HepG2 (cell line): Measurements from ENCODE around the gene NPBWR2. TPM values are rescaled to one million over a fixed set of nuclear protein-coding genes. Genes with fewer than 3 reads are reported as not detected.

Source experiments
- CSRNP1 ChIP-seq: sonication (generic); formaldehyde crosslinking; IDR thresholded peaks from 2 replicates; pipeline ENCODE4 v1.8.1; 2023; ENCODE audit warnings: mild to moderate bottlenecking, missing genetic modification reagents
- DNMT1 ChIP-seq: sonication (generic); formaldehyde crosslinking; IDR thresholded peaks from 2 replicates; pipeline ENCODE4 v1.5.1; 2020; ENCODE audit warnings: mild to moderate bottlenecking, missing genetic modification reagents
- EHMT2 ChIP-seq: fragments of 200-600 bp; sonication (generic); IDR thresholded peaks from 2 replicates; pipeline ENCODE4 v1.7.0; 2017; ENCODE audit warnings: antibody characterized with exemption, low read depth, low read length, borderline replicate concordance
- ELK4 ChIP-seq: sonication (generic); formaldehyde crosslinking; IDR thresholded peaks from 2 replicates; pipeline ENCODE4 v1.9.0; 2021; ENCODE audit warnings: missing genetic modification reagents, borderline replicate concordance
- KAT2B ChIP-seq: fragments of 150-350 bp; IDR thresholded peaks from 2 replicates; pipeline ENCODE4 v1.6.1; 2014; ENCODE audit warnings: low read depth, low read length, borderline replicate concordance
- KAT8 ChIP-seq: IDR thresholded peaks from 2 replicates; pipeline ENCODE4 v1.6.1; 2016; ENCODE audit warnings: missing genetic modification reagents, missing compliant biosample characterization
- NR2F2 ChIP-seq: IDR thresholded peaks from 2 replicates; pipeline ENCODE4 v1.6.1; 2012; ENCODE audit warnings: low read depth, inconsistent platforms, borderline replicate concordance
- RBAK ChIP-seq: sonication (generic); formaldehyde crosslinking; IDR thresholded peaks from 2 replicates; pipeline ENCODE4 v1.5.1; 2020; ENCODE audit warnings: mild to moderate bottlenecking, missing genetic modification reagents
- RORA ChIP-seq: sonication (generic); formaldehyde crosslinking; IDR thresholded peaks from 2 replicates; pipeline ENCODE4 v1.5.0; 2020; ENCODE audit warnings: mild to moderate bottlenecking, missing genetic modification reagents, moderate library complexity
- SKIL ChIP-seq: sonication (generic); formaldehyde crosslinking; IDR thresholded peaks from 2 replicates; pipeline ENCODE4 v1.8.0; 2022; ENCODE audit warnings: missing genetic modification reagents, mild to moderate bottlenecking, moderate library complexity, borderline replicate concordance
- SMAD9 ChIP-seq: sonication (generic); formaldehyde crosslinking; IDR thresholded peaks from 2 replicates; pipeline ENCODE4 v1.5.1; 2020; ENCODE audit warnings: mild to moderate bottlenecking, missing genetic modification reagents
- UBTF ChIP-seq: sonication (generic); formaldehyde crosslinking; IDR thresholded peaks from 2 replicates; pipeline ENCODE4 v1.4.0; 2020; ENCODE audit warnings: mild to moderate bottlenecking, missing genetic modification reagents
- XBP1 ChIP-seq: sonication (generic); formaldehyde crosslinking; IDR thresholded peaks from 2 replicates; pipeline ENCODE4 v1.5.0; 2020; ENCODE audit warnings: missing genetic modification reagents
- ZNF329 ChIP-seq: sonication (generic); formaldehyde crosslinking; IDR thresholded peaks from 2 replicates; pipeline ENCODE4 v1.9.0; 2021; ENCODE audit warnings: low read depth, mild to moderate bottlenecking, missing genetic modification reagents
- ZNF414 ChIP-seq: sonication (generic); formaldehyde crosslinking; IDR thresholded peaks from 2 replicates; pipeline ENCODE4 v1.5.0; 2020; ENCODE audit warnings: missing genetic modification reagents
- ZNF879 ChIP-seq: sonication (generic); formaldehyde crosslinking; IDR thresholded peaks from 2 replicates; pipeline ENCODE4 v1.8.1; 2023; ENCODE audit warnings: missing genetic modification reagents
- polyA plus RNA-seq, 8 experiments: library from polyadenylated mRNA; depleted of rRNA in 3 of 8; stranded (reverse) in 7 of 8; unstranded in 1 of 8; fragments of >200 nt; fragmentation: Illumina TruSeq in 4 of 8; extraction: Trizol in 4 of 8; gene quantifications; 2 replicates each; pipeline versions ENCODE4 v1.2.1 to v1.2.3, GENCODE V29; 2011 to 2016; ENCODE audit warnings: low read depth in 4 of 8, missing spikeins in 1 of 8, mixed read lengths in 1 of 8; ENCODE audit not compliant: insufficient read depth in 1 of 8
- total RNA-seq, 5 experiments: library from RNA; depleted of rRNA; stranded (reverse); fragments of >200 nt; fragmentation: Illumina TruSeq; extraction: Trizol; gene quantifications; 2 replicates each; pipeline ENCODE4 v1.2.3, GENCODE V29; 2016; ENCODE audit warnings: low read depth in 1 of 5

NPBWR2 gene
- total and polyA plus RNA-seq, 2 of the 13 experiments (the other 11 are each of a cell fraction or from before 2014, with no cell fraction given) = not detected

- TF ChIP-seq XBP1 (CRISPR knock-in tag) (peak; percentile 87; the same call in 1 of the 2 replicates), EHMT2 (no peak), ZNF329 (no peak), KAT8 (peak; percentile 88), CSRNP1 (CRISPR knock-in tag) (no peak; the same call in 1 of the 2 replicates), ZNF879 (CRISPR knock-in tag) (no peak), SKIL (peak; percentile 50; the same call in 1 of the 2 replicates), ELK4 (CRISPR knock-in tag) (no peak), ZNF414 (CRISPR knock-in tag) (peak; percentile 91), RORA (CRISPR knock-in tag) (no peak), NR2F2 (0 out of 2 replicates have a peak, but pooled peaks have one; percentile 37), UBTF (CRISPR knock-in tag) (peak; percentile 85), DNMT1 (CRISPR knock-in tag) (no peak), KAT2B (no peak), RBAK (CRISPR knock-in tag) (0 out of 2 replicates have a peak, but pooled peaks have one; percentile 37), SMAD9 (0 out of 2 replicates have a peak, but pooled peaks have one; percentile 49)
Observed at GRCh38 chr20:64053841-64054661, 53.3 kb downstream of the NPBWR2 start (continued).
